ENCODE results near the gene SLC39A1. TPM values are rescaled to one million over a fixed set of nuclear protein-coding genes. Genes with fewer than 3 reads are reported as not detected.

The SLC39A1 gene
- polyA plus RNA-seq, 5 donors = 57.6 to 72.1 (median 66.1) TPM

DNA sequence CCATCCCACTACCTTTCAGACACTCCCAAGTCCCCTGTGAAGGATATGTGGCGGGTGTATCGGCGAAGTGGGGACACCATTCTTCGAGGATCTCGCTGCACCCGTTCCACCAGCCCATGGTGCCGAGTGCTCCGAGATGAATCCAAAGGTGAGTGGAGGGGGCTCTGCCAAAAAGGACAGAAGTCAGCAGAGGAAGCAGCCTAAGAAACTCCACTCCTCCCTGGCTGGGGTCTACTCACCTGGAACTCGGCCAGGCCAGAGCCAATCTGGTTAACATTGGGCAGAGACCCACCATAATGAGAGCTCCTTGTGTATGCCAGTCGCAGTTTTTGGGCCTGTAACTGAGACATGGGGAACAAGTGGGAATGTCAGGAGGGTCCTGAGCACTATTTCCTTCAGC is 8.5 kb downstream of the SLC39A1 start:
- DNase-seq = no peak

DNA sequence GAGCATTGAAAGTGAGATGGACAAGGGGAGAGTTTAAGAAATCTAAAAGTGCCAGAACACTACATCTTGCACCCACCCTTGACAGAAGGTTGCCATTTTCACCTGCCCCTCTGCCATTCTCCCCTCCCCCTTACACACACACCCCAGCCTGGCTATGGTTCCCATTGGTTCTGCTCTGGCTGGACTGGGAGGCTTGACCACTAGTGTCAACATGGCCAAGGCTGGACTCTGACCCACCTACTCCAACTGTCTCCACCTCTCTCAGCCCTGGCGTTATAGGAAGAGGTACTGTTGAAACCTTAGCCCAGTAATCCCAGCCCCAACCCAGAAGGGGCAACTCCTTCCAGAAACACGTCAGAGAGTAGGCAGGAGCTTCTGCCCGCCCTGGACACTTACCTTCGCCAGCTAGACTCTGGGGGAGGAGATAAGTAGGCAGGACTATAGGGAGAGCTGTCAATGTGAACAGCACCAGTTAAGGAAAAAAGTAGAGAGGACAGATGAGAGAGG is 9.4 kb downstream of the SLC39A1 start:
- DNase-seq = no peak

DNA sequence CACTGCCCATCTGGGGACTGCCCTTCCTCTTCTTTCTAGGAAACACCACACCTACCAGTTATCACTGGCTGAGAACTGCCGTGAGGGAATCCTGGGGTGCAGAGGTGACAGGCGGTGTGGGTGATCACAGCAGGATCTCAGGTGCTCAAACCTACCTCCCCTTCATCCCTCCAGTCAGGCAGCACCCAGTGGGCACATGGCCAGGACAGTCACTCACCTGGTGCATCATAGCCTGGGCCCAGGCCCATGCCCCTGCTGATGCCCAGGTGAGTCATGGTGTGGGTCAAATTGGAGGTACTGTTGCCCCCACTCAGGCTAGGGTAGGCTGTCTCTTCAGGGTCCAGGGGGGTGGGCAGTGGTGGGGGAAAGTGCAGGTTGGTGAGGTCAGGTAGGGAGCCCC is 11.5 kb downstream of the SLC39A1 start:
- DNase-seq = no peak

DNA sequence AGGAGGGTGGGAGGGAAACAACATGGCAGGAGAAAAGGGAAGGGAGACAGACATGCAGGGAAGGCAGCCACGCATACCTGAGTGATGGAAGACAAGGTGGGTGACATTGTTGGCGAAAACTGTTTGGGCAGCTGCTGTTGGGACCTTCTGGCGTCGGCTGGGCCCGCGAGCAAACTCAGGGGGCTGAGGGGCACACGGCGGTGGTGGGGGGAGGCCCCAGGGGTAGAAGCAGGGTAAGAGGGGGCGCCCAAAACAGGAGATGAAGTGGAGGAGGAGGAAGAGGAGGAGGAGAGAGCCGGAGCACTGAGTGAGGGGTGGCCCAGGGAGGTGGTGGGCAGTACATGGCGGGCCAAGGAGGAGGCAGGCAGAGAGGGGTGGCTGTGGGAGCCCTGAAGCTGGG is 12.2 kb downstream of the SLC39A1 start:
- no peak for DNase-seq

DNA sequence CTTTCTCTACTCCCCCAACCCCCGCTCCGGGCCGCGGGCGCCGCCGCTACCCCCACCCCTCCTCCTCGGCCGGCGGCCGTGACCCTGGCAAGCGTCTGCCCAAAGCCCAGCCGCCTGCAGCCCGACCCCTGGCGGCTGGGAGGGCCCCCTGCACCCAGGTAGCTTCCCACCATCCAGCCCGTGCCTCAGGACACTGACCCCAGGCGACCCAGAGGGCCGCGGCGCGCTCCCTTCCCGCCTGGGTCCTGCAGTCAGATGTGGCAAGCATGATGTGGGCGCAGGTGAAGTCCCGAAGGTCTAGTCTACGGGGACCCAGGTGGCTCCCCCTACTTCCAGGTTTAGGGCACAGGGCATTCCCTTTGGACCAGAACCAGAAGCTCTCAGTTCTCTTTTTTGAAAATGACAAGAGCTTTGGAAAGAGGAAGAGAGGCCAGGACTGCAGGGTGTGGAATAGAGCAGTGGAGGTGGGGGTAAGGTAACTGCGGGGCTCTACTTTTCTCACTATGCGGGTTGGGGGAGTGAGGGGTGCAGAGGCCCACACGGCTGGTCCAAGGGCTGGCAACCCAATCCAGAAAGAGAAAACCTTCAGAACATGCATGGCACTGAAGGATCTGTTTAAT is 16.6 kb downstream of the SLC39A1 start, which contains the start of gene DENND4B:
TSS of gene DENND4B (minus strand) at position 97 of the 620 bp plus-strand sequence. CDS start 2,344 bp downstream, outside the sequence.
- DNase-seq = peak; percentile 74 to 78

DNA sequence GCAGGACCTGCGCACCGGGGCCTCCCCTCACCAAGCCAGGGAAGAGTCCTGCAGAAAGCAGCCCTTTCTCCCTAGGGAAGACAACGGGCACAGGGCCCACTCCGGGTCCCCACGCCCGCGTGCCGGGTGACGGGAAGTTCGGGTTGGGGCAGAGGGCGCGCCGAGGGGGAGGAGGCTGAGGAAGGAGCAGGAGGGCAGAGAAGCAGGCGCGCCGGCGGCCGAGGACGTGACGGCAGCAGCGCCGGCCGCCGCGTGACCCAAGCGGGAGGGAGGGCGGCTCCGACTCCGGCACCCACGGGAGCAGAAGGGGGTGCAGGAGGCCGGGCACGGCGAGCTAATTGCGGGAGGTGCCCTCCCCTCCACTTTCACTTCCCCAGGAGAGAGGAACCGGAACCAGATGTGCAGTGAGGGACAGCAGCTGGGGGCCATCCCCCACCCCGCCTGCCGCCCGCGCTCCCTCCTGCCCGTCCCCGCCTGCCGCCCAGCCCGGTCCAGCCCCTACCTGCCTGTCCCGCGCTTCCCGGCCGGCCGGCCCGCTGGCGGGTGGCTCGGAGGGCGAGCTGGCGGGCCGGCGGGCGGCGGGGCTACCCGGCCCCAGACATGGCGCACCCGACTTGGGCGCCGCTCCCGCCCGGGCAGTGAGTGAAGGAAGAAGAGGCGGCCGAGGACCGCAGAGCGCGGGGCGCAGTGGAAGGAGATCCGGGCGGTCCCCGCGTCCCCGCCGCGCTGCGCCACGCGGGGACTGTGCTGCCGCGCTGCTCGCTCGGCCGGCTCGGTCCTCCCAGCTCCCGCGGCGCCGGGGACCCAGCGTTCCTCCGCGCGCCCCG is 17.3 kb downstream of the SLC39A1 start:
- DNase-seq = peak in 1 of 2 donors; percentile 61

DNA sequence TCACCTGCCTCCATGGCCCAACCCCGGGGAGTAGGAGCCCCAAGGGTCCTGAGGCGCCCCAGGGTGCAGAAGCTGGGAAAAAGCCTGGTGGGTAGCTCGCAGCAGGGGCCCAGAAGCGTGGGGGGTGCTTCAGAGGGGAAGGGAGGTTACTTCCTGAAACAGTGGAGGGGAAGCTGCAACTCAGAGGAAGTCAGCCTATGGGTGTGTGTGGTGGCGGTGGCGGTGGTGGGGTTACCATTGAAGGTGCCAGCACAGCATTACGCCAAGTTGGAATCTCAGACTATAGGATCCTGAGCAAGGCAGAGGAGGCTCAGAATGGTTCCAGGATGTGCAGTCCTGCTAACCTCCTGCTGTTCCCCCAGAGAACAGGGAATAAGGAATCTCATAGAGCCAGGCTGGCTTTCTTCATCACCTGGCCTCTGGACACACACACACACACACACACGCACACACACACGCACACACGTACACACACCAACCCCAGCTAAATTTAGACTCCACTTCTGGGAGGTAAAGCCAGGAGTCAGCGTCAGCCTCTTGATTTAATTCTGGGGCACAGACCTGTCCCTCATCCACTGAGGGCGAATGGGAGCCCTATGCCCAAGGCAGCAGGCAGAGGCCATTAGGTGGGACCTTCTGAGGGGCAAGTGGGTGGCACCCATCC is 18.1 kb downstream of the SLC39A1 start:
- peak in 1 of 2 donors; percentile 33 for DNase-seq

DNA sequence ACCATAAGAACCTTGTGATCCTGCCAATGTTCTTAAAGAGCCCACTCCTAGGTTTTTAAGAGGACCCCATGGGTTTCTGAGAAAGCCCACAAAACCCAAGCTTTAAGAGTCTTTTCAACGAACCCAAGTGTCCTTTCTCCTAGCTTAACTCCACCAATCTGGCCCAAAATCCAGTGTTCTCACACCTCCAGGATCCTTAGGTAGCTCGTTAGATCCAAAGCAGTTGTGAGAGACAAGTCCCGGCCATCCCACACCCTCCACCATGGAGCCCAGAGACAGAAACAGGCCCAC is 18.6 kb downstream of the SLC39A1 start:
- DNase-seq = no peak

DNA sequence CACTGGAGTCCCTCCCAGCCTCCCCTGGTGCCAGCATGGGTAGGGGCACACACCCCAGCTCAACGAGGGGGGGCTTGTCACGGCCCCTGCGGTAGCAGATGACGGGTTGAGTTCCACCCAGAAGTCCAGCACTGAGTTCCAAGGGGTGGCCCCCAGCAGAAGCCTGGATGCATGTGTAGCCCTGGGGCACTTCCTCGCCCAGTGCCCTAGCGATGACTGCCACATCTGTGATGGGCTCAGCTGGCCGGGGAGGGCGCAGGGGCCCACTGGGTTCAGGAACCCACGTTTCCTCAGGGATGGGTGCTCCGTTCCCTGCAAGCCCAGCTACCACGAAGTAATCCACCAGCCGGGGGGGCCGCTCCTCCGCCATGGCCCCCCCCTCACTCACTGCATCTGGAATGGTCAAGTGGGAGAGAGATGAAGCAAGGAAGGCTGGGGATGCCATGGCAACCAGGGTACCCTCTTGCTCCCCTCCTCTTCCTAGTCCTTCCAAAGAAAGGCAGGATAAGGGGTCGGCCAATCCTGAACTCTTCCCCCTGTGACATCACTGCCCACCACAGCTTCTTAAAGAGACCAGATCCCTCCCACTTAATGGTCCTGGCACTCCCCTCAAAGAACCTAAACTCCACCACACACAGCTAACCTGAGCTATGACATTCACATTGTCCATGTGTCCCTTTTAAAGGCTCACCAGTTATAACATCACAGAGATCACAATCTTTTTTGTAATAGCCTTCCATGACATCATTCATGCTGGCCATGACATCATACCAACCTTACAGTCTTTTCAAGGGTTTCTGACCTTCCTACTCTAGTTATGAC is 19.1 kb downstream of the SLC39A1 start:
- no peak for DNase-seq

DNA sequence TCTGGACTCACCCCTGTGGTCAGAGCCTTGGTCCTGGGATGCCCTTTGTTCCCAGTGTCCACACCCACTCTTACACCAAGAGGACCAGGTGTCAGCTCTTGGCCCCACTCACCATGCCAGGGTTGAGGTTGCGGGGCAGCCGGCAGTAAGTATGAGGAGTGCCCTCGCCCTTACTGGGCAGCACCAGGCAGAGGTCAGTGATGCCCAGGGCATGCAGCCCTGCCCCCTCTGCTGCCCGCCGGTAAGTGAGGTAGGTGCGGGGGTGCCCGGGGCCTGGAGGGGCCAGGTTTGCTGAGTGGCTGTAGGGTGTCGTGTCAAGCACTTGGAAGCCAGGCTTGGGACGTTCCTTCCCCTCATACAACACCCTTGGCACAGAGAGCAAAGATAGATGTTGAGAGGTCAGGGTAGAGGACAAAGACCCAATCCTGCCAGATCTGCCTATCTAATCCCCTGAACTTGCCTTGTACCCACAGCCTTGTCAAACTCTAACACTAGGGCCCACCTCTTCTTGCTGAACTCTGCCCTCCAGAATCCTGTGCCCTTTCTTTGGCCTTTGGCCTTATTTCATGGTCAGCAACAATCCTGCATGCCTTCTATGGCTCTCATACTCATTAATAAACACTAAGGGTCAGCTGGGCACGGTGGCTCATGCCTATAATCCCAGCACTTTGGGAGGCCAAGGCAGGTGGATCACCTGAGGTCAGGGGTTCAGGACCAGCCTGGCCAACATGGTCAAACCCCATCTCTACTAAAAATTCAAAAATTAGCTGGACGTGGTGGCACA is 20.4 kb downstream of the SLC39A1 start:
- no peak for DNase-seq

DNA sequence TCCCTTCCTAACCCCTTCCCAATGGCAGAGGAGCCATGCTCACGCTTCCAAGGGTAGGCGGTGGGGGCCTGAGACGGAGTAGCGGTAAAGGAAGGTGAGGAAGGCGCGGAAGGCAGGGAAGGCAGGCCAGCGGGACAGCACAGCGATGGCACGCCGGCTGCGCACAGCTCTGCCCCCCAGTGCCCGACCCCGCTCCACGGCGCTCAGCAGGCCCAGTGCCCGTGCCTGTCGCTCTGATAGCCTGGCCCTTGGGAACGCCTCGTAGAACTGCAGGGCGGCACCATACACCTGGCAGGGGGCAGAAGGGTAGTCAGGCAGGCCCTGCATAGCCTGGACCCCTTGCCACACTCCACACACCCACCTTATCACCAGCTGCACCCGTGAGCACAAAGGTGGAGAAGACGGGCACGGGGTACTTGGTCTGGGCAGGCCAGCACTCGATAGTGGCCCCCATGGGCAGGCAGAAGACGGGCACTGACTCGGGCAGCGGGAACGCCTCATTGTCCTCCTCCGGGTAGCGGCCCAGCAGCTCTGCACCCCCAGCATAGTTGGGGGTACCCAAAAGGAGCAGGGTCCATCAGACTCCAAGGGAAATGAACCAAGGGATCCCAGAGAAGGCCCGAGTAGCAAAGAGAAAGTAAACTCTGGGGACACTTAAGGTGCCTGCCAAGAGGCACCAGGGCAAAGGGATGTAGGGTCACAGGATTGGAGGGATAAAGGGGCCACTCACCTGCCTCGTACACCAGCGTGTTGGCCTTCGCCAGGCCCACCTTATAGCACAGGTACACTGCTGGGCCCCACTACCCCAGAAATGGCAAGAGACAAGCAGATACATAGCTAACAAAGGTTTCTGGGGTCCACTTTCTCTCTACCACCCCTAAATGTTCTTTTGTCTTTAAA is 21.3 kb downstream of the SLC39A1 start:
- DNase-seq = no peak

DNA sequence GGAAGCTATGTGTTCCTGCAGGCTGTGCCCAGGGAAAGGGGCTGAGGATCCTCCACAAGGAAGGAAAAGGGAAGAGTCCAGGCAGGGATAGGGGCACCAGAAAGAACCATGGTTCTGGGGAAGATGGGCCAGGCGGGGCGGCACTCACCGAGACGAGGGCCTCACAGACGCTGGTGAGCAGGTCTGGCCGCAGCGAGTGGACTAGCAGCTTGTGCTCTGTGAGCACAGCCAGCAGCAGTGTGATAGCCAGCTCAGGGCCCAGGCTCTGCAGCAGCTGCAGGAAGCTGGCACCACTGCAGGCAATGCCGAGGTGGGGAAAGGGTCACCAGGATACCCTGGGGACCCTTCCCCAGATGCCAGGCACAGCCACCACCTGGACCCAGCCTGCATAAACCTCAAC is 22.6 kb downstream of the SLC39A1 start:
- no peak for DNase-seq

DNA sequence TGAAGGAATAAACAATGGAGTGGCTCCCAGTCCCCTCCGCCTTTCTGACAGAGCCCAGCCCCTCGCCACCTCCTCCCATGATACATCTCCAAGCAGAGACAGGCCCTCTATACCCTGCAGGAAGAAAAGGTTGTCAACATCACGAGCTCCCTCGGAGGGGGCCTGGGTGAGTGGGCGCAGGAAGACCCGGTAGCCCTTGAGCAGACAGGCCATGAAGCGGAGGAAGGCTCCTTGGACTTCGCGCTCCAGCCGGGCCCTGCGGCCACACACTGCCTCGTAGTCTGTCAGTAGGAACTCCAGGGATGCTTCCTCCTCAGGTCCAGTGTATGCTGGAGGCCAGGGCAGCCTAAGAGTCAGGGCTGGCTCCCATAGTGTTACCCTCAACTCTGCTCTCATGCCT is 23.9 kb downstream of the SLC39A1 start:
- DNase-seq = no peak

DNA sequence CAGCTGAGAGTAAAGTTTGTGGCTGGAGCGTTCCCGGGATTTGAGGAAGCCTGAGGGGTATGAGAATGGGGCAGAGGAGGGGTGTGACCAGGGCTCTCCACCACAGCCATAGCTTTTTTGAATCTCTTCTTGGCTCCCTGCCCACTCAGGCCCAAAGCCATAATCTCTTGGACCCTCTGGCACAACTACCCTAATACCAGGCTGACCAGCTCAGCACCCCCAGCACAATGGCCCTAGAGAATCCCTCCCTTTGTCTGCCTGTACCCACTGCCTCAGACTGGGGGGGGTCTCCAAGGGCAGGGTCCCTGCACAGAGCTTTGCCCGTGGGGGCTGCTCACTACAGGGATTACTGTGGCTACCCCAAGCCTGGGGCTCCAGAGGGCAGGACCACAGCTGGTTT is 24.3 kb downstream of the SLC39A1 start:
- DNase-seq = no peak

DNA sequence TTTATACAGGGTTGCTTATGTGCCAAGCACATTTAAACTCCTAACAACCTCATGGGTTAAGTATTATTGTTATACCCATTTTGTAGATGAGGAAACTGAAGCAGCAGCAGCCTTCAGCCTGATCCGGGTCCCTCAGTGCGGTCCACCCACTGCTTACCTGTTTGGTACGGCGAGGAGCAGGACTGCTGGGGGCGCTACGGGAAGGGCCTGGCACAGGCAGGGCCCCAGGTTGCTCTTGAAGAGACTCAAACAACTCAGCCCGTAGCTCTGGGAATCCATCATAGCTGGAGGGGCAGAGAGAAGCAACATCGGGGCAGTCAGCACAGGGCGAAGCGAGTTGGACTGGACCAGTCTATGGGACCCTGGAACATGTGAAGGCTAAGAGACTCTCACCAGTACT is 26.0 kb downstream of the SLC39A1 start:
- no peak for DNase-seq

DNA sequence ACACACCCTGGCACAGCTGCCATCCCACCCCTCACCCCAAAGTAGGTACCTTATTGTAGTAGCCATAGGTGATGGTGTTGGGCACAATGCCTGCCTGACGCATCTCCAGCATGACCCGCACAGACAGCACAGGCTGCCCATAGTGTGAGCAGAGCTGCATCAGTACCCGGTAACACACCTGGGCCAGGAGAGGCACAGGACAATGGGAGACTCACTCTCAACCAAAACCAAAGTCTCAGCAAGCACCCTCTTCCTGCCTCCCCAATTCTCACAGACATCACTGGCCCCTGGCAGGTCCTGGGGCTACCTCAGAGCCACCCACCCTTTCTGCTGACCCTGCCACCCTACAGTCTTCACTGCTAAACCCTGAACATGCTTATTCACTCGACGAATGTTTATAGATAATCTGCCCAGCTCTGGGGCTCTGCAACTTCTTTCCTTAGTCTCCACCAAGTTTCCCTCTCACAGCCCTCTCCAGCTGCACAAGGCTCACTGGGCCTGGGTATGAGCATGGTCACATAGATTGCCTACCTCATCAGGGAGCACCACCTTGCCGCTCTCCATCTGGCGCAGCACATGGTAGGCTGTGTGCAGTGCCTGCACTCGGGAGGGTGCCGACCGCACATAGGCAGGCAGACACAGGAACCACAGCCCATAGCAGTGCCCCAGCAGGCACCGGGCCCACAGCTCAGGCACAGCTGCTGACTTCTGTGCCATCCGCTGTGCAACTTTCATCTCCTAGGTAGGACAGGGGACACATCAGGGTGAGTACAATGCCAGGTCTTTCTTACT is 27.1 kb downstream of the SLC39A1 start:
- no peak for DNase-seq

DNA sequence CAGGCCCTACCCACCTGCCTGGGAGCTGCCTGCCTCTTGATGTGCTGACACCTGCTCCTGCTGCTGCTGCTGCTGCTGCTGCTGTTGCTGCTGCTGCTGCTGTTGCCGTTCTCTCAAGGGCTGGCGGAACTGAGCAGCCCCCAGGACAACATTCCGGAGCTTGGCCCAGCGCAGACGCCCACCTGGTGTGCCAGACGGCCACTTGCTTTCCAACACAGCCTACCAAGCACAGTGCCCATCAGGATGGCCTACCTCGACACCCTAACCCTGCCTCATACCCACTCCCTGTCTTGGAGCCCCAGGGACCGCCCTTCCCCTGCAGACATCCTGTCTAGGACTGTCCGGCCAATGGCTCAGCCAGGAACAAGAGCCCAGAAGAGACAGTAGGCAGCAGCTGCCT is 28.6 kb downstream of the SLC39A1 start:
- no peak for DNase-seq

DNA sequence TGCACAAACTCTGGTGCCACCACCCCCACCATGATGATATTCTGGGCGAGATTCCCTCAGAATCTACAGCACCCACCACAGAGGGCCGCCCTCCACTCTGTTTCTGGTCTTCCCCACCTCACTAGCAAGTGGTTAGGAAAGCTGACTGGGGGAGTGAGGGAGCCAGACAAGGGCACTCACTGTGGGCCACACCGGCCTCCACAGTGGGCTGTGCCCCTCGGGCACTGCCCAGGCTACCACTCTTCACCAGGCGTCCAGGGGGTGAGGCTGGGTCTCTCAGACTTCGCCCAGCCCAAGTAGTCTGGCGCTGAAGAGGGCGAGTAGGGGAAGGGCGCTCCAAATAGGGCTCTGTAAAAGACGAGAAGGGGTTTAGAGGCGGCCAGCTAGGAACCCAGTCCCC is 29.4 kb downstream of the SLC39A1 start:
- DNase-seq = no peak

DNA sequence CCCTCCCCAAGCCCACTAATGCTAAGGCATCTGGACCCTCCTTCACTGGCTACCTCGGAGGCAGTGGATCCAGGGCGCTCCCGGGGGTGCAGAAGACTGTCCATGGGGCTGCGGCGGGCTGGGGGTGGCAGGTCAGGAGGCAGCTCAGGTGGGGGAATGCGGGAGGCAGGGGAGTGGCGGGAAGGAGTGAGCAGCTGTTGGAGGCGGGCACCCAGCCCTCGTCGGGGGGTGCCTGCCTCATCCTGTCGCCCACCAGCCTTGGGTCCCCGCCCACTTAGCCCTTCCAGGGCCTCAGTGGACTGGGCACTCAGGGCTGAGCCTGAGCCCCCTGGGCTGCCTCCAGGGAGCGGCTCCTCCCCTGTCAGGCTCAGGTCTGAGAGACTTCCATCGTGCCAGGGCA is 29.9 kb downstream of the SLC39A1 start:
- DNase-seq = no peak

Data from right lung (tissue), 5 donors.